ENCODE measurements around the gene RNF180. TPM values are rescaled to one million over a fixed set of nuclear protein-coding genes. Genes with fewer than 3 reads are reported as not detected.
A peak's percentile ranks its signal among the peaks of the same experiment; 100 is the strongest.

Gene RNF180
- polyA plus RNA-seq, 1 donor from 2014 or later: 6.4 TPM

GRCh38 chr5:64147379-64147778 is 18.3 kb upstream of the RNF180 start:
- Histone ChIP-seq H3K27me3 (ENCODE audit: insufficient read depth, low read depth, low read length) (no peaks in the 10 kb centered on the region), H3K9me2 (ENCODE audit: insufficient read depth, low read length) (no peaks in the 10 kb centered on the region), H3K9ac (ENCODE audit: low read length) (no peak overlapping the region), H3F3A (ENCODE audit: insufficient read depth, low read length, poor library complexity, severe bottlenecking) (no peaks in the 10 kb centered on the region), H3K9me3 (ENCODE audit: low read length) (no peaks in the 10 kb centered on the region), H3K27ac (ENCODE audit: low read length) (no peak overlapping the region), H3K4me2 (ENCODE audit: low read length) (no peak overlapping the region), H3K79me2 (replicated peaks; ENCODE audit: insufficient read depth, low read length) (no peaks in the 10 kb centered on the region), H3K4me3 (ENCODE audit: low read length) (no peak overlapping the region), H2AFZ (ENCODE audit: low read depth, low read length) (no peak overlapping the region), H4K20me1 (ENCODE audit: insufficient read depth) (no peaks in the 10 kb centered on the region), H3K36me3 (ENCODE audit: insufficient read depth, low read length) (no peaks in the 10 kb centered on the region)
- no peak for TF ChIP-seq REST (IDR thresholded peaks at IDR 0.05; ENCODE audit: borderline replicate concordance)
- no peak for TF ChIP-seq TAF1 (IDR thresholded peaks at IDR 0.05; ENCODE audit: low read depth)

- H3K9ac ChIP-seq (ENCODE audit: low read length): no peak overlapping the region
- H3K79me2 ChIP-seq (replicated peaks; ENCODE audit: insufficient read depth, low read length): no peaks in the 10 kb centered on the region
- H3F3A ChIP-seq (ENCODE audit: insufficient read depth, low read length, poor library complexity, severe bottlenecking): no peaks in the 10 kb centered on the region
- no peaks in the 10 kb centered on the region for H3K9me3 ChIP-seq (ENCODE audit: low read length)
- H3K27me3 ChIP-seq (ENCODE audit: insufficient read depth, low read depth, low read length): no peaks in the 10 kb centered on the region
- no peak overlapping the region for H3K4me3 ChIP-seq (ENCODE audit: low read length)
- no peak overlapping the region for H2AFZ ChIP-seq (ENCODE audit: low read depth, low read length)
- H3K9me2 ChIP-seq (ENCODE audit: insufficient read depth, low read length): no peaks in the 10 kb centered on the region
- H3K27ac ChIP-seq (ENCODE audit: low read length): no peak overlapping the region
- TF ChIP-seq MXI1 (conservative IDR thresholded peaks at IDR 0.05; ENCODE audit: poor library complexity, severe bottlenecking) (no peak), EP300 (conservative IDR thresholded peaks at IDR 0.05; ENCODE audit: poor library complexity, severe bottlenecking) (no peak), RAD21 (conservative IDR thresholded peaks at IDR 0.05) (peak; percentile 83), SMC3 (conservative IDR thresholded peaks at IDR 0.05; ENCODE audit: poor library complexity) (peak; percentile 85), POLR2AphosphoS5 (IDR thresholded peaks at IDR 0.05) (no peak), CTCF (IDR thresholded peaks at IDR 0.05; ENCODE audit: poor library complexity, severe bottlenecking) (peak; percentile 80), EZH2 (IDR thresholded peaks at IDR 0.05; ENCODE audit: borderline replicate concordance, insufficient read depth, low read length, poor library complexity, severe bottlenecking) (no peak), TAF1 (IDR thresholded peaks at IDR 0.05; ENCODE audit: low read depth) (no peak), REST (IDR thresholded peaks at IDR 0.05; ENCODE audit: borderline replicate concordance) (no peak)
- no peaks in the 10 kb centered on the region for H4K20me1 ChIP-seq (ENCODE audit: insufficient read depth)
- no peak overlapping the region for H3K4me2 ChIP-seq (ENCODE audit: low read length)
- no peaks in the 10 kb centered on the region for H3K36me3 ChIP-seq (ENCODE audit: insufficient read depth, low read length)
Measured at GRCh38 chr5:64147849-64148441, 17.7 kb upstream of the RNF180 start.
